GM18870 (cell line): ENCODE measurements around the gene POU3F1.

Experiments used
- ATAC-seq: cut with Tn5 transposase; IDR thresholded peaks from one replicate; pipeline ENCODE4 v1.9.1; 2021; ENCODE audit warnings: moderate library complexity; ENCODE audit not compliant: unreplicated experiment

The POU3F1 gene

DNA sequence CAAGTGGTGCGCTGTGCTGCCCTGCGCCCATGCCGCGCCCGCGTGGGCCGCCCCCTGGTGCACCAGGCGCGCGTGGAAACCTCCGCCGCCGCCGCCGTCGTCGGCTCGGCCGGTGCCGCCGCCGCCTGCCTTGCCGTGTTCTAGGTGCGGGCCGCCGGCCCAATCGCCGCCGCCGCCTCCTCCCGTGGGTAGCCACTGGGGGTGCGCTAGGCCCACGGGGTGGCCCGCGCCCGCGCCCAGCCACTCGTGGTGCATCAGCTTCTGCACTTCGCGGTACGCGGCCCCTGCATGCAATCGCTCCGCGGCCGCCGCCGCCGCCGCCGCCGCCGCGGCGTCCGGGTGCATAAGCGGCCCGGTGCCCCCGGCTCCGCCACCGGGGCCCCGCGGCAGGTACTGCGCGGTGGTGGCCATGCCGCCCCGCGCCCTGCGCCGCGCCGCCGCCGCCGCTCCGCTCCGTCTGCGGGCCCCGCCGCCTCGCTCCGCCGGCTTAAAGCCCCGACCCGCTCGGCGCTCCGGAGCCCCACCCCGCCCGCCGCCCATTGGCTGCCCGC, at the start of gene POU3F1:
Gene POU3F1 (minus strand): TSS at position 461 of the 551 bp plus-strand sequence. CDS start 50 bp downstream, at position 411.
- no peak for ATAC-seq

DNA sequence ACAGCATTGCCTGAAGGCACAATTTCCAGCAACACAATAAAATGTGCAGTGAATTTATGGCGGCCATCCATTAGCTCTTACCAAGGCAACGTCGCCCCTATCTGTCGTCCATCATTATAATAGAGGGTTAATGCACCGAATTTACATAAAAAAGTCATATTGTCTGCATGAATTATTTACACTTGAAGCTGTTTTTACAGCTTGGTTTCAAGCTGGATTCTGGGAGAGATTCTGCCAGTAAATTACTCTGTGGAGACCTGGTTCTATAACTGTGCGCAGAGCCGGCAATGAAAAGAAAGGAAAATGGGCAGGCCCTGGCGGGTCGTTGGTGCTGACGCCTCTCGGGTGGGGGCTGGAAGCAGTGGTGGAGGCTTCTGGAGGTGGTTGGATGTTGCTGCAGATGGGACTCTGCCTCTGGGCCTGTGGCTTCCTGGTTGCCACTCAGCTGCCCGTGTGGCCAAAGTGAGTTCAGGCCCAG, 48.9 kb upstream of the POU3F1 start:
- ATAC-seq, result no peak

DNA sequence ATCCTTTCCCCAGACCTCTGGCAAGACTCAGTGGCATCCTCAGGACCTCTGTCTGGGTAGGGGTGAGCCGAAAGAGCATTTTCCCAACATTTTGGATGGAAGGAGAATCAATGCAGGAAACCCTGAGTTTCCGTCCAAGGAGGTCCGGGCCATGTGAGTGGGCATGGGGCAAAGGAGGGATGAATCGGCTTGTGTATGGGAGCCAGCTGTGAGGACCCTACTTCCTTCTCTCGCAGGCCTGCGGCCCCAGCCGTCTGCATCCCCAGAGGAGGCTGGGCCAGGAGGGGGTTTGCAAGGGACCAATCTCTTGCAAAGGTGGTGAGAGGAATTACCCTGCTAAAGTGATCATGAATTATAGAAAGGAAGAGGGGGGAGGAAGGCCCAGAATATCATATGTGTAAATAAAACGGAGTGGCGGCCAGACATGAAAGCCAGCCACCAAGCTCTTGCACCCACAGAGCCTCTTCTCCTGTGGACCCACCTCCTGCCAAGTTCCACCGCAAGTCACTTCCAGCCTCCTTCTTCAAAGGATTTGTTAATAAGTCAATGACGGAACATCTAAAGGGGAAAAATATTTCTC, 48.2 kb upstream of the POU3F1 start:
- no peak for ATAC-seq

DNA sequence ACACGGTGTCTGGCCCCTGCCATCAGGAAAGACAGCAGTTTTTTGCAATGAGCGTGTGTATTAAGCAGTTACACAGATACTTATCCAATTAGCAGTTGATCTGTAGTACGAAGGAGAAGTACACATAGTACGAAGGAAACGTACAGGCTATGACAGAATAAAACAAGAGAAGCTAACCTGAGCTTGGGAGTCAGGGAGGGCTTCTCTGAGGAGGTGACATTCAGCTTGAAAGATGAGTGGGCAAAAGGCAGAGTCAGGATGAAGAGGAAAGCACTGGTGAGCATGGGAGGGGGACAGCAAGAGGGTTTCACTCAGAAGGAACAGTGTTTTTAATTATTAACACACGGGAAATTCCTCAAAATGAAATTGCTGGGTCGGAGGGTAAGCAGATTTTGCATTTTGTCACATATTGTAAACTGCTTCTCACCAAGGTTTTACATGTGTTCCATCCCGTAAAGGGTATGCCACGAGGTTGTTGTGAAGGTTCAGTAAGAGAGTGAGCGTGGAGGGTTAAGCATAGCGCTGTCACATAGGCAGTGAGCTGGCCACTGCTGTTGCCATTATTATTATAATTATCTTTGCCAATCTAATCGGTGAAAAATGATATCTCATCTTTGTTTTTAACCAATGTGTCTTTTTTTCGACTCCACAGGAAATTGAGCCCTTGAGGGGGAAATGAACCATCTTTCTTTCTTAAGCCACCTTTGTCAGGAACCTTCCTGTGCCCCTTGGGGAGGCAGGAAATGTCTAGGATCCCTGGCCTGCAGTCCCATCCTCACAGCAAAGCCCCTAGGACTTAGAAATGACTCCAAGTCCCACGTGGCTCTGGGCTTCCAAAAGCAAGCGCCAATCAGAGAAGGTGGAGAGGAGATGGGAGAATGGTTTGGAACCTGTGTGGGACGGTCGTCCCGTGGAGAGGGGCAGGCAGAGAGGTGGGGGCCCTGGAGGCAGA, 47.3 kb upstream of the POU3F1 start:
- no peak for ATAC-seq

DNA sequence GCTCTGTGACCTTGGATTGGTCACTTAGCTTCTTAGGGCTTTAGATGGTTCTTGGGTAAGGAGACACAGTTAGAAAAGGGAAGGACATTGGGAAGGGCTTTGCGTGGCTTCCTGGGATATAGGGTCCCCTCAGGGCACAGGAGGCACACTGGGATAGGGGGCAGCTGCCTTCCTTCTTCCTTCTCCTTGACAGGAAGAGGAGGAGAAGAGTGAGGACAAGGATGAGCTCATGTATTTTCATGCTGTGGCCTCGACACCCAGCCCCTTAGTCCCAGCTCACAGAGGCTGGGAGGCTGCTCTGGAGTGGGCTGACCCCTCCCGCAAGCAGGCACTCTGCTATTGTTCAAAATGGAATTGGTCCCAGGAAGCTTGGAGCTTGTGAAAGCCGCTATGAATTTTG, 45.7 kb upstream of the POU3F1 start:
- ATAC-seq, result no peak

DNA sequence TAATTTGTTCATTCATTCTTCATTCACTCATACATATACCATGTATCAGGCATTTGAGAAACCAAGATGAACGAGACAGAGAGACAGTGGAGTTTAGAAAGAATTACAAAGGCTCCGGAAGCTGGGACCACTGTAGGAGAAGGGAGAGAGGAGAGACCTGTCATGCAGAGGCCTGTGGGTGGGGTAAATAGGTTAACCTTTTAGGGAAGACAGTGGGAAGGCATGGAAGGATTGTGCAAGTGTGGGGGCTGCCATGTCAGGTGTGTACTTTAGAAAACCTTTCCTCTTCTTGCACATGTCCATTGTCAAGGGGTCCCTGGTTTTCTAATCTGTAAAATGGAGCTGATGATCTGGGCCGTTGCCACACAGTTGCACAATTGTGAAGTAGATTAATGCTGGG, 44.2 kb upstream of the POU3F1 start:
- ATAC-seq, result no peak

DNA sequence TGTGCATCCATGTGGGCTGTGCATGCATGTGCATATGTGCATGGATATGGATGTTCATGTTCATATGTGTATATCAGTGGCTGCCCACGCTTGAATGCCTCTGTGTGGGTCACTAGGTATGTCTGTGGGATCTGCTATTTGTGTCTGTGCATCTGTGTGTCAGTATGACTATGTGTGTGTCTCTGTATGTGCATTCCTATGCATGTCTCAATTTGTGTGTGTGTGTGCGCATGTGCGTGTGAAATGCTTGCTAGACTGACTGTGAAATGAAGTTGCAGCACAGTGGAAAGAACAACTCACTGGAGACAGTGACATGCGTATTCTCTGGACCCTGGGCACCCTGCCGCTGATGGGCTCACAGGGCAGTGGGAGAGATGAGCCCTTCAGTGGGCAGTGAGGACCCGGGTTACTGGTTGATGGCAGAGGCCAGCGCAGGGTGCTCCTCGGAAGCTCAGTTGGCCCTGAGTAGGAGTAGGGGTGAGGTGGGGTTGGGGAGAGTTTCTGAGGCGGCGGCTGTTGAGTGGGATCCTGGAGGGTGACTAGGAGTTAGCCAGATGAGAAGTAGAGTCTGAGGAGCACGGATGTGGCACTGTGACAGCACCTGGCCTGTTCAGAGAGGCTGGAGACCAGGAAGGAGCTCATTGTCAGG, 43.2 kb upstream of the POU3F1 start:
- ATAC-seq, result no peak

DNA sequence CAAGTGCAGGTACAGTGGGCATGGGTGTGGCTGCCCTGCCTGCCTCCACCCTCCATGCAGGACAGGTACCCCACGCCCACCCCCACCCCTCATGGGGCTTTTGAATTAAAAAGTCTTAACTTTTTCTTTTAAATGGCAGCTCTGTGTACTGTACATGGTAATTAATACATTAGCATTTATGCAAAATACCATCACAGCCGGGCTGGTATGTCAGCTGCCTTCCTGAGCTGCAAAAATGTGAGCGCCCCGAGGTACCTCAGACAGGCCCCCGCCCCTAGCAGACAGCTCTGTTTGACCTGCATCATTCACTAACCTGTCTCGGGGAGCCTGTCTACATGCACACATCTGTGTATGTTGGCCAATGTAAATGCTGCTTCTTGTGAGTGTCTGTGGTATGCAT, 42.2 kb upstream of the POU3F1 start:
- no peak for ATAC-seq

DNA sequence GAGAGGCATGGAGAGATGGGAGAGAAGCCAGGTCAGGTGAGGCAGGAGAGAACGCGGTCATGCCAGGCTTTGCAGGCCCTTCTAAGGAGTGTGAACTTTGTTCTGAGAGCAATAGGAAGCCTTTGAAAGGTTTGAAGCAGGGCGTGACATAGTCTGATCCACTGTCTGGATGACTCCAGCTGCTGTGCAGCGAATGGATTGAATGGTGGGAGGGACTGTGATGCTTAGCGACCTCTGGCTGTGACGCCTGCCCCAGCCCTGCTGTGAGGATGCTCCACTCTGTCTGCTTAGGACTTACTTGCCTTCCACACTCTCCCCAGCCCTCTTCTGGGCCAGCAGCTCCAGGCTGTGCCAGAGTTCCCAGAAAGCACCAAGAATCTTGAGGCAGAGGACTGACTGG, 41.8 kb upstream of the POU3F1 start:
- ATAC-seq, result no peak

DNA sequence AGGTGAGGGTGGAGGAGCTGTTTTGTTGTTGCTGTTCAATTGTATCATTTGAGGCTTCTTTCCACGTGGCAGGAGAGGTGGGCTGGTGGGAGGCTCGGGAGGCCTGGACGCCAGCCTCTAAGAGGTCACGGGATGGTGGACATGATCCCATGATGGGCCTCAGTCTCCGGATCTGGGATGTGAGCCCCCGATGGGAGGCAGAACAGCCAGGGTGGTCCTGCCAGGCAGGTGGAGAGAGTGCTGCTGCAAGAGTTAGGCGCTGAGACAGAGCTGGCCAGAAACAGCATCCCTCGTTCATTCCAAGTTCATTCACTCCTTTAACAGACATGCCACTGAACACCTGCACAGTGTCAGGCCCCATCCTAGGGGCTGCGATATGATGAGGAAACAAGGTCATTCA, 41.1 kb upstream of the POU3F1 start:
- no peak for ATAC-seq

DNA sequence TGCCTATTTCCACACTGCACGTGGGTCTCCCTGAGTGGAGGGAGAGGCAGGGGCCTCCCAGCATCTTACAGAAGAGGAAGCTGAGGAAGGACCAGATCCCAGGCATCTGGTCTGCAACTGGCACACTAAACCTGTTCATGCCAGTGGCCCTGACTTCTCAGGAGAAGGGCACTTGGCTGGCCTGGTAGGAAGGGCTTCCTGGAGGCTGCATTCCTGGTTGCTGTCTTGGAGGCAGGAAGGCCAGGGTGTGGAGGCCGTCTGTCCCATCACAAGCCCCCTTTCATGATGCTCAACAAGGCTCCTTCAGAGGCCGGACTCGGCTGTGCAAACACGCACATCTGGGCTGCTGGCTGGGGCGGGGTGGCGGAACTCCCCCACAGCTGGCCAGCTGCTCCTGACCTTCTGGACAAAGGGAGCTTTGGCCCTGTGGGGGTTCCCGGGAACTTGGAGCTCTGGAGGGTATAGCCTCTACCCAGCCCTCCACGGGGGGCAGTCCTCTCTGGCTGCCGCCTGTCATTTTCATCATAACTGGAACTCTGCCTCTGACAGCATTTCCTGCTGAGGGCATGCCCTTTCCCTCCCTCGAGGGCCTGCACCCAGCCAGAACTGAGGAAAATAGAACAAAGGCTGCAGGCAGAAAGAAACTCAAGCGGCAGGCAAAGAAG, 39.2 kb upstream of the POU3F1 start:
- no peak for ATAC-seq

DNA sequence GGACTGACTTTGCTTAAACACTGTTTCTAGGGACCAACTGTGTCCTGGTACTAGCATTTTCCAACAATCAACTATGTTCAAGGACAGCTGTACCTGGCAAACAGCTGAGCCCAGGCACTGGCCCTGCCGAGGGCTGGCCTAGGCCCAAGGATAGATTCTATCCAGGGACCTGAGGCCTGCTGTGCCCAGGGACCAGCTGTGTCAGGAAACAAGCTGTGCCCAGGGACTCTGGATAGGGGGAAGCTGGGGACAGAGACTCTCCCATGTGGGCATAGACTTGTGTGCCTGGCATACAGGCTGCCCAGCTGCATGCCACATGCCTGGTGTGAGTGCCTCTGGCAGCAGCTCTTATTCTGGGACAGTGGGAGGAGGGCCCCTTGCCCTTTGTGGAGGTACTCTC, 38.1 kb upstream of the POU3F1 start:
- ATAC-seq, result no peak

DNA sequence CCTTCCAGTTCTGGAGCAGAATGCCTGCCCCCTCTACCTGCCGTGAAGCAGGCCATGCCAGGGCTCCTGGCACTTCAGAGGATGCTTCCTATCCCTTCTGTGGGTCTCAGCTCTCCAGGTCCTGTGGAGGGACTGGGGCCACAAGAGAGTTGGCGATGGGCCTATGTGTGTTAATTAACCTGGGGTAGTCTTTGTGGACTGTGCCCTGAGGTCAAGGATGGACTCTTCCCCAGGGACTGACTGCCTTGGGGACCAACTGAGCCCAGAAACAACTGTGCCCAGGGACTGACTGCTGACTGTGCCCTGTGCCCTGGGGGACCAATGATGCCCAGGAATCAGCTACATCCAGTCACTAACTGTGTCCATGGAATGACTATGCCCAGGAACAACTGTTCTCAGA, 37.5 kb upstream of the POU3F1 start:
- no peak for ATAC-seq

DNA sequence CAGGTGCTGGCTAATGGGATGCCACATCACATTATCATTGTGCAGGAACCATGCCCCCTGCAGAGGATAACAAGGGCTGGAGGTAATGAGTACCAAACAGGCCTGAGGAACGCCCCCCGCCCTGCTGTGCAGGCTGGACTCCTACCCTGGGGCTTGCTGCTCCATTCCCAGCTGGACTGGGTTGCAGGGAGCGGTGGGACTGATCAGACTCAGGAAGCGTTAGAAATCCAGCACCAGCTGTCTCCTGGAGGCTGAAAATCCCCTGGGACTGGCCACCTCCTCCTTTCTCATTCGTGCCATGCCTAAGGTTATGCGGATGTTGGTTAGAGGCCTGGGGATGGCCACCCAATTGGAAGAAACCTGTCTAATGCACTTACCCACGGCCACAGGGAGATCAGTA, 36.9 kb upstream of the POU3F1 start:
- ATAC-seq, result no peak

DNA sequence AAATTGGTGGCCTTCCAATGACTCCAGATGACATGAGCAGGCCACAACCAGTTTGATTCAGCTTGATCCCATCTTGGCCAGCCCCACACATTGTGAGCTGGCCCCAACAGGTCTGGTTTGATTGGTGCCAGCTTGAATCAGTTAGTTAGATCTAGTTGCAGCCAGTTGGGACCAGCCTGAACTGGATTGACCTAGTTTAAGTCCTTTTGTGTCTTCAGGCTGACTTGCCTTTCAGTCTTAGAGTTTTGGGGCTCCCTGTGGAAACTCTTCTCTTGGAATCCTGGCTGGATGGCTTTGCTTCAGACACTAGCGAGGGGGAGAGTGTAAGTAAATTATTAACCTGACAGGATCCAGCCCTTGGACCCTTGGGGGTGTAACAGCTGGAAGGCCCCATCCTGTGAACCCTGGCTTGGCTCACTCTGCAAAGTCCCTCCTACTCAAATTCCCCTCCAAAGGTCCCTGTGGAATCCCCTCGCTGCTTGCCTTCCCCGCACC, 36.2 kb upstream of the POU3F1 start:
- ATAC-seq, result no peak

DNA sequence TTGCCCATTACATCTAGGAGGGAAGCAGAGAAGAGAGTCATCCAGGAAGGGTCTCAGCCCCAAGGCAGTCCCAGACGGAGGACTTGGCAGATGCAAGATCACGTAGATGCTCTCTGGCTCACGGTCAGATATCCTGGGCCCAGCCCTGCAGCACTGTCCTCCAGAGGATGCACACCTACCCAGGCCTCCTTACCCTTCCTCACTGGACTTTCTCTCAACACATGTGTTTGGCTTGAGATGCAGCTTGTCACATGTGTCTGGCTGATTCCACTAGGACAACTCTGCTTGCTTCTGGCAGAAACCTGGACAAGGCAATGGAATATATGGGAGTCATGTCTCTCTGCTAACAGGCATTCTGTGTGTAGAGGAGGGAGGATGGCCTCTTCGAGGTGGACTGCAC, 32.4 kb upstream of the POU3F1 start:
- no peak for ATAC-seq

DNA sequence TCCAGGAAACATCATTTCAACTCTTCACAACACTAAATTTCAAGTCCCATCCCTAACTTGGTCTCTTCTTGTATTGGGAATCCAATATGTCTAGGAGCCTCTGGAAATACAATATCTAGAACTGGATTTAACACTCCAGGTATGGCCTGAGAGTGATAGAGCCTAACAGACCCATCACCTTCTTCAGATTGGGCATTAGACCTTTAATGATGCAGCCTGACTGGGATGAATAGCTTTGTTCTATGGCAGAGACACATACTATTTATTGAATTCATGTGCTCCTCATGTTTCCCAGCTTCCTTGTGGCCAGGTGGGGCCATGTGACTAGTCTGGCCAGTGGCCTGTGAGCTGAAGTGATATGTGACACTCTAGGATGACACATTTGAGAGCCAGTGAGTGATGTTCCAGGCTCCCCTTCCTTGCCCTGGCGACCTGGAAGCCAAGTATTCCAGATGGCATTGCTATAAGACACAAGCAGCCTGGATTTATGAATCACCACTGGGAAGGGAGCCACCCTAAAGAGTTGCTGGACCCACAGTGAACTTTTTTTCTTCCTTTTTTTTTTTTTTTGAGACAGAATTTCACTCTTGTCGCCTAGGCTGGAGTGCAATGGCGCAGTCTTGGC, 31.0 kb upstream of the POU3F1 start:
- no peak for ATAC-seq

DNA sequence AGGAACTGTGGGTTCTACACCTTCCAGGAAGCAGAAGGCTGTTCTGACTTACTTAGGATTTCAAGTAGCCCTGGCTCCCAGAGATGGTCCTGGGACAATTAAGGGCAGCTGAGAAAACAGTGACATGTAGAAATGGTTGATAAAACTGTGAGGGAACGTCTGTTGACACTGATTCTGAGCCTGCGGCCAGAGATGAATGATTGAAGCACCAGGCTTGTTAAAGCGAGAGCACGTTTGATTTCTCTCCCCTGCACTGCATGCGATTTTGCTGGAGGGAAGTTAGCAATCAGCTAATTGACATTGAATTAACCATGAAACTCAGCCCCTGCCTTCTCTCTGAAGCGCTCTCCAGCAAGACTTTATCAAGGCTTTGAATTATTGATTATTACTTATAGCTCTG, 29.9 kb upstream of the POU3F1 start:
- ATAC-seq, result no peak

DNA sequence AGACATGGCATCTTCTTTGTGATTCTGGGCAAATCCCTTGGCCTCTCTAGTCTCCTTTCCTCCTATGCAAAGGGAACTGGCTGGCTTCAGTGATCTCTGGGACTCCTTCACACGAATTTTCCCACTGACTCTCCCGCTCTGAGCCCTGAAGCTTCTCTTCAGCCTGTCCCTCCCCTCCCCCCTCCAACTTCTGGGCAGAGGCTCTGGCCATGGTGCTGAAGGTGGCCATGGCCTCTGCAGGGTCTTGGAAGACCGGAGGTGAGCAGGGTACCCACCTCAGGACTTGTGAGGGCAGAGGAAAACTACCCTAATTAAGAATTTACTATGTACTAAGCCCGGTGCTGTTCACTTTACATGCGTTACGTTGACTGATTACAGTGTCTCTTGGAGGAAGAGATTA, 29.4 kb upstream of the POU3F1 start:
- ATAC-seq, result no peak

DNA sequence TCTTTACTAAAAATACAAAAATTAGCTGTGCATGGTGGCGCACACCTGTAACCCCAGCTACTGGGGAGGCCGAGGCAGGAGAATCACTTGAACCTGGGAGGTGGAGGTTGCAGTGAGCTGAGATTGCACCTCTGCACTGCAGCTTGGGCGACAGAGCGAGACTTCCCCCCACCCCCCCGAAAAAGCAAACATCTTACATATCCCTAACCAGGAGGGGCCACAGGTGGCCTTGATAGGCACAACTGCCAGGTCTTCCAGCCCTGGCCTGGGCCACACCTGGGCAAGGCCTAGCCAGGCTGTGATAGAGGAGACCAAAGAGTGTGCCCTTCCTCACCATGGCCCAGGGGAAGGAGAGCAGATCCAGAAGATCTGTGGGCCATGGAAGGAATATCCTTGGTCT, 28.6 kb upstream of the POU3F1 start:
- no peak for ATAC-seq
